Liver (tissue), 9 donors: ENCODE measurements around the gene NBEA. TPM values are rescaled to one million over a fixed set of nuclear protein-coding genes. Genes with fewer than 3 reads are reported as not detected.

ENCODE experiments used
- DNase-seq: peaks from one replicate; pipeline ENCODE4 v3.0.0-alpha.2; 2017; ENCODE audit warnings: low spot score
- H3K27ac ChIP-seq, 2 donors: one replicate each; pipeline ENCODE4 v1.7.0; 2013; ENCODE audit warnings: inconsistent platforms in 2 of 2, low read length in 2 of 2, control low read depth in 1 of 2, low read depth in 1 of 2, mild to moderate bottlenecking in 1 of 2
- H3K27me3 ChIP-seq, 4 donors: one replicate each; pipeline versions ENCODE4 v1.6.1 to v1.7.0; 2013; ENCODE audit warnings: low read length in 3 of 4, inconsistent platforms in 1 of 4, mild to moderate bottlenecking in 1 of 4, moderate library complexity in 1 of 4; ENCODE audit not compliant: control insufficient read depth in 4 of 4, insufficient read depth in 4 of 4
- H3K36me3 ChIP-seq, 4 donors: one replicate each; pipeline versions ENCODE4 v1.6.1 to v1.7.0; 2013; ENCODE audit warnings: low read length in 3 of 4, mild to moderate bottlenecking in 3 of 4, low read depth in 1 of 4, moderate library complexity in 1 of 4; ENCODE audit not compliant: control insufficient read depth in 4 of 4, insufficient read depth in 3 of 4
- H3K4me1 ChIP-seq, 4 donors: one replicate each; pipeline versions ENCODE4 v1.6.1 to v1.7.0; 2013; ENCODE audit warnings: low read length in 3 of 4, mild to moderate bottlenecking in 3 of 4, moderate library complexity in 1 of 4; ENCODE audit not compliant: control insufficient read depth in 4 of 4, insufficient read depth in 4 of 4
- H3K4me3 ChIP-seq, 3 donors: one replicate each; pipeline versions ENCODE4 v1.6.1 to v1.7.0; 2013; ENCODE audit warnings: low read length in 3 of 3, control low read depth in 1 of 3, low read depth in 1 of 3, mild to moderate bottlenecking in 1 of 3
- H3K9ac ChIP-seq, 2 donors: one replicate each; pipeline ENCODE4 v1.7.0; 2013; ENCODE audit warnings: low read length in 2 of 2, mild to moderate bottlenecking in 2 of 2, moderate library complexity in 2 of 2, control low read depth in 1 of 2, low read depth in 1 of 2
- H3K9me3 ChIP-seq, 4 donors: one replicate each; pipeline versions ENCODE4 v1.6.1 to v1.7.0; 2013; ENCODE audit warnings: low read length in 3 of 4; ENCODE audit not compliant: control insufficient read depth in 4 of 4
- ATF3 ChIP-seq: IDR thresholded peaks from 2 replicates; pipeline ENCODE4 v1.6.1; 2016; ENCODE audit warnings: antibody characterized with exemption
- CTCF ChIP-seq: fragments of 150-350 bp; IDR thresholded peaks from 2 replicates; pipeline ENCODE4 v1.5.1; 2017; ENCODE audit warnings: improper control_type of control experiment, low read depth, low read length; ENCODE audit not compliant: missing input control
- EGR1 ChIP-seq, 2 donors: IDR thresholded peaks; 2 replicates each; pipeline ENCODE4 v1.6.1; 2016 to 2018; ENCODE audit warnings: antibody characterized with exemption in 2 of 2, low read depth in 2 of 2
- GABPA ChIP-seq, 2 donors: IDR thresholded peaks in 1 of 2; conservative IDR thresholded peaks in 1 of 2; 2 replicates each; pipeline ENCODE4 v1.6.1; 2016; ENCODE audit warnings: antibody characterized with exemption in 2 of 2, mild to moderate bottlenecking in 1 of 2, moderate library complexity in 1 of 2
- HNF4A ChIP-seq, 2 donors: conservative IDR thresholded peaks; 2 replicates each; pipeline ENCODE4 v1.6.1; 2016; ENCODE audit warnings: antibody characterized with exemption in 2 of 2, mild to moderate bottlenecking in 2 of 2
- HNF4G ChIP-seq: IDR thresholded peaks from 2 replicates; pipeline ENCODE4 v1.6.1; 2016; ENCODE audit warnings: antibody characterized with exemption
- JUND ChIP-seq, 2 donors: IDR thresholded peaks; 2 replicates each; pipeline ENCODE4 v1.6.1; 2016; ENCODE audit warnings: antibody characterized with exemption in 2 of 2
- NR2F2 ChIP-seq: IDR thresholded peaks from 2 replicates; pipeline ENCODE4 v1.6.1; 2016; ENCODE audit warnings: antibody characterized with exemption
- RAD21 ChIP-seq, 2 donors: IDR thresholded peaks; 2 replicates each; pipeline ENCODE4 v1.6.1; 2016; ENCODE audit warnings: antibody characterized with exemption in 2 of 2, mild to moderate bottlenecking in 2 of 2
- REST ChIP-seq: IDR thresholded peaks from 2 replicates; pipeline ENCODE4 v1.6.1; 2016; ENCODE audit warnings: antibody characterized with exemption, mild to moderate bottlenecking
- RXRA ChIP-seq, 2 donors: IDR thresholded peaks; 2 replicates each; pipeline ENCODE4 v1.6.1; 2017 to 2018; ENCODE audit warnings: antibody characterized with exemption in 2 of 2, mild to moderate bottlenecking in 1 of 2
- TAF1 ChIP-seq: conservative IDR thresholded peaks from 2 replicates; pipeline ENCODE4 v1.6.1; 2016; ENCODE audit warnings: antibody characterized with exemption, mild to moderate bottlenecking
- ZBTB33 ChIP-seq: IDR thresholded peaks from 2 replicates; pipeline ENCODE4 v1.6.1; 2016; ENCODE audit warnings: antibody characterized with exemption
- WGBS: extraction: QIAGEN DNeasy Blood & Tissue Kit; methylation state at CpG from one replicate; pipeline ENCODE4 v1.1.7; 2013; 5-methylcytosine and 5-hydroxymethylcytosine counted together
- polyA plus RNA-seq, 2 donors: library from polyadenylated mRNA; stranded (reverse) in 1 of 2; unstranded in 1 of 2; fragments of 200-250 nt in 1 of 2; fragments of >200 nt in 1 of 2; fragmentation: Nextera tagmentation in 1 of 2; extraction: Ambion mirVana in 1 of 2; gene quantifications; one replicate each; pipeline versions ENCODE4 v1.2.1 to v1.2.3, GENCODE V29; 2013 to 2015
- total RNA-seq, 2 donors: library from RNA; depleted of rRNA; stranded (reverse); fragments of >200 nt; gene quantifications; one replicate each; pipeline ENCODE4 v1.2.3, GENCODE V29; 2014
- TF ChIP-seq, protein P1 (sequence below): IDR thresholded peaks from 2 replicates; pipeline ENCODE4 v1.6.1; 2016; ENCODE audit warnings: antibody characterized with exemption
- donor health status: healthy.
- donor health status: healthy.
- donor health status: healthy.
- donor health status: healthy.
- donor health status: healthy.

The NBEA gene
- total and polyA plus RNA-seq, 4 donors: 0.24 to 3.5 (median 1.4) TPM

DNA sequence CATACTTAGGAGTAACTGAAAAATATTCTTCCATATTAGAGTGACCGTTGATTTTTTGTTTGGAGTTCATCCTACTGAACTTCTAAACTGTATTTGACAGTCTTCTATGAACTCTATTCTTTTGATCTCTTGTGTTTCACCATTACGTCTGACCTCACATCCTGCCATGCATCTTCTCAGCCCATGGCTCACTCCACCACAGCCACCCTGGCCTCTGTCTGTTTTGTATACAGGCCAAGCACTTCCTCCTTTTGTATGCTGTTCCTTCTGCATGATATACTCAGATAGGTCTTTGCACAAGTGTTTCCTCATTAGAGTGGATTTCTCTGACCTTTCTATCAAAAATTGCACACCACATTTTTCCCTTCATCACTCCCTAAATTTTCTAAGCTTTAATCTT, 414.5 kb downstream of the NBEA start:
- H3K36me3 ChIP-seq: no peaks in the 10 kb centered on the region
- no peaks in the 10 kb centered on the region for H3K27me3 ChIP-seq
- no peak for TF ChIP-seq CTCF
- TF ChIP-seq ZBTB33: no peak
- no peak for TF ChIP-seq NR2F2
- TF ChIP-seq RAD21 (IDR thresholded peaks at IDR 0.05): no peak
- no peak for TF ChIP-seq TAF1
- TF ChIP-seq REST: no peak
- no peak for TF ChIP-seq RXRA (IDR thresholded peaks at IDR 0.05)
- TF ChIP-seq ATF3: no peak
- no peak for TF ChIP-seq EGR1 (IDR thresholded peaks at IDR 0.05; ENCODE audit: low read depth in 2 of 2)
- TF ChIP-seq HNF4A (conservative IDR thresholded peaks at IDR 0.05): no peak
- no peak overlapping the region for H3K4me3 ChIP-seq
- no peak overlapping the region for H3K27ac ChIP-seq
- no peaks in the 10 kb centered on the region for H3K4me1 ChIP-seq
- H3K9ac ChIP-seq: no peak overlapping the region
- 67% methylated on average over 2 of the region's 2 CpGs for WGBS
- H3K9me3 ChIP-seq: no peaks in the 10 kb centered on the region
- DNase-seq: no peak

DNA sequence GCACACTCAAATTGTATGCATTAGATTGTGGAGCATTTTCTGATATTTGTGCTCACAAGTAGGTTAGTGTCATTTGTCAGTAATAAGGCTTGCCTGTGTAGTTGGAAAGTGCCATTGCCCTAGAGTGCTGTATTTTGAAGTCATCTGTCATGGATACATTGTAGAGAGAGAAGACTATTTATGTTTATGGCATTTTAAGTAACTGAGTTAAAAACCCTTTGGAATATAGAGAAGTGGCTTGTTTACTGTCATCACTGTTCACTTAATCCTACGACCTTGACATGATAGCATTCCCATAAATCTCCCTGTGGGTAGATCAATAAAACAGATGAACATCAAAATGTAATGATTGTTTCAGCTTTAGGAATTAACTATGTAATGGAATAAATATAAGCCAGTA, 423.8 kb downstream of the NBEA start:
- no peaks in the 10 kb centered on the region for H3K4me1 ChIP-seq
- no peaks in the 10 kb centered on the region for H3K36me3 ChIP-seq
- 63% methylated on average over 1 of the region's 1 CpG for WGBS
- no peak overlapping the region for H3K4me3 ChIP-seq
- DNase-seq: no peak
- H3K27ac ChIP-seq: no peak overlapping the region
- H3K9me3 ChIP-seq: no peaks in the 10 kb centered on the region
- H3K27me3 ChIP-seq: no peaks in the 10 kb centered on the region
- no peak overlapping the region for H3K9ac ChIP-seq
- no peak for TF ChIP-seq ATF3
- TF ChIP-seq, protein P1, sequence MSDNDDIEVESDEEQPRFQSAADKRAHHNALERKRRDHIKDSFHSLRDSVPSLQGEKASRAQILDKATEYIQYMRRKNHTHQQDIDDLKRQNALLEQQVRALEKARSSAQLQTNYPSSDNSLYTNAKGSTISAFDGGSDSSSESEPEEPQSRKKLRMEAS: no peak
- no peak for TF ChIP-seq NR2F2
- TF ChIP-seq EGR1 (IDR thresholded peaks at IDR 0.05; ENCODE audit: low read depth in 2 of 2): no peak
- no peak for TF ChIP-seq JUND (IDR thresholded peaks at IDR 0.05)
- no peak for TF ChIP-seq CTCF
- TF ChIP-seq GABPA (IDR thresholded peaks at IDR 0.05 in 1 of 2, conservative IDR thresholded peaks at IDR 0.05 in 1 of 2): no peak
- no peak for TF ChIP-seq ZBTB33
- TF ChIP-seq HNF4A (conservative IDR thresholded peaks at IDR 0.05): no peak
- no peak for TF ChIP-seq HNF4G
- TF ChIP-seq REST: no peak
